G401 (cell line): ENCODE measurements around the gene NCF4. TPM values are rescaled to one million over a fixed set of nuclear protein-coding genes. Genes with fewer than 3 reads are reported as not detected.

Experiments
- DNase-seq: peaks from one replicate; pipeline ENCODE4 v3.0.0-alpha.2; 2015; ENCODE audit warnings: low spot score
- in situ Hi-C: cut with HindIII; loops from 2 replicates; pipeline ENCODE4 v1.10.0; 2016; ENCODE audit warnings: low sequenced_read_pairs, mixed read lengths
- total RNA-seq: library from RNA; depleted of rRNA; stranded (reverse); fragments of >200 nt; shearing (Covaris generic); gene quantifications from 2 replicates; pipeline ENCODE4 v1.2.3, GENCODE V29; 2014

NCF4 gene
- total RNA-seq, 1 experiment from 2014 or later = not detected

GRCh38 chr22:36833073-36833472 is 27.7 kb upstream of the NCF4 start:
- DNase-seq = no peak
- in situ Hi-C loops = no loop called here

- DNase-seq = no peak
- in situ Hi-C loops = loop anchor here (5.0 kb wide), 1 partner anchor 59 kb away; the partner anchor contains the start of gene IFT27
Observed at GRCh38 chr22:36835903-36836302, 24.9 kb upstream of the NCF4 start.

DNA sequence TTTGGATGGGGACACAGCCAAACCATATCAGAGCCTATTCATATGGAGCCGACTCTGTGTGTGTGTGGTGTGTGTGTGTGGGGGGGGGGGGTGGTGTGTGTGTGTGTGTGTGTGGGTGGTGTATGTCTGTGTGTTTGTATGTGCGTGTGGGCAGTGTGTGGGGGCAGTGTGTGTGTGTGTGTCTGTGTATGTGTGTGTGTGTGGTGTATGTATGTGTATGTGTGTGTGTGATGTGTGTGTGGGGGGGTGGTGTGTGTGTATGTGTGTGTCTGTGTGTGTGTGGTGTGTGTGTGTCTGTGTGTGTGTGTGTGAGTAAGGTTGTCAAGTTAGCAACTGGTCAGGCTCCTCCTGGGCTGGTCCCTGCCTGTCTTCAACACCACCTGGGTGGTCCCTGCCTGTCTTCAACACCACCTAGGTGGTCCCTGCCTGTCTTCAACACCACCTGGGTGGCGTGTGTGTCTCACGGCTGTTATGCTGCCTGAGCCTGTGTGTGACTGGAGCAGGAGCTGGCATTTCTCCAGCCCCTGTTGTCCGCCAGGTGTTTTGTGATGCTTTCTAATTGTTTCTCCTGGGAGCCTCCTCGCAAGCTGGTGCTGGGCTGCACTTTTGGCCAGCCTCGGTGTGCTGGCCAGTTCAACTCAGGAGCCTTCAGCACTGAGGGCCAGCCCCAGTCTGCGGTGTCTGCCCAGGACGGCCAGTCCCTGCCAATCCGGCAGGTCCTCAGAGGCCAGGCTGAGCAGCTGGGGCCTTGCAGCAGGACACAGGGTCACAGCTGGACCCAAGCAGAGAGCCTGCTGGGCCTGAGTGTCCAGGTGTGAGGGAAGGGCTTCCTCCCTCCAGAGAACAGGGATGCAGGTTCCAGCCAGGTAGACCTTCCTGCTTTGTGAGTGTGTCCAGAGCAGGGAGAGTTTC is 22.4 kb upstream of the NCF4 start:
- DNase-seq = no peak
- in situ Hi-C loops = loop anchor here (5.0 kb wide), 1 partner anchor 61 kb away; the partner anchor contains the start of gene IFT27

- no peak for DNase-seq
- in situ Hi-C loops = loop anchor here (5.0 kb wide), 1 partner anchor 62 kb away; the partner anchor contains the start of gene IFT27
Observed at GRCh38 chr22:36839356-36840073, 21.3 kb upstream of the NCF4 start.

- no peak for DNase-seq
- in situ Hi-C loops = no loop called here
Observed at GRCh38 chr22:36840106-36840505, 20.7 kb upstream of the NCF4 start.

DNA sequence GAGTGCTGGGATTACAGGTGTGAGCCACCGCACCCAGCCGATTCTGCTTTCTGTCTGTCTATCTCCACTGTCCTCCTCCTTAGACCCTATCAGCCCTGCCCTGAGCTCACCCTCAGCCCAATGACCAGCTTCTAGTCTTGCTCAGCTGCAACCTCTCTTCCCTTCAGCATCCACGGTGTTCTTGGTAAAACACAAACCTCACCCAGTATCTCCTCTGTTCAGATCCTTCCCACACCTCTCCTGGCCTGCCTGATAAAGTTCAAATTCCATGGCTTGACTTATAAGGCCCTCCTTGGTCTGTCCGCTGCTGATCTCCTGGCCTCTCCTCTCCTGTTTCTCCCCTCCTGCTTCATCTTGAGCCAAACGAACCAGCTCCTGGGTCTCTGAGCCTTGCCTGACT is 14.5 kb upstream of the NCF4 start:
- in situ Hi-C loops = no loop called here
- DNase-seq = no peak

- in situ Hi-C loops = no loop called here
- DNase-seq = peak; percentile 16
Observed at GRCh38 chr22:36846949-36847348, 13.9 kb upstream of the NCF4 start.

DNA sequence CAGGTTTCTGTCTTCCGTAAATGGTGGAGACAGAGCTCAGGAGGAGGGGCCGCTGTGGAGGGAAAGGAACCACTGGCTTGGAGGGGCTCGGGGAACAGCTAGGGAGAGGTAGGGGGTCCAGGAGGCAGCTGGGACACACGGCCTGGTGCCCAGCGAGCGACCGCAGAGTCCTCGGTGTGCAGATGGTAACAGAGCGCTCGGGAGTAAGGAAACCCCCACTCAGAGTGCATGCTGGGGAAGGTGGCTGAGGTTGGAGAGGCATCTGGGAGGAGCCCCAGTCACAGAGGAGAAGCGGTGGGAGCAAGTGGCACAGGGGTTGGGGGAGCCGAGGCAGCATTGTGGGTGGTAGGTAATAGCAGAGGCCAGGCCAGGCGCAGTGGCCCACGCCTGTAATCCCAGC is 10.8 kb upstream of the NCF4 start:
- DNase-seq = no peak
- in situ Hi-C loops = no loop called here

DNA sequence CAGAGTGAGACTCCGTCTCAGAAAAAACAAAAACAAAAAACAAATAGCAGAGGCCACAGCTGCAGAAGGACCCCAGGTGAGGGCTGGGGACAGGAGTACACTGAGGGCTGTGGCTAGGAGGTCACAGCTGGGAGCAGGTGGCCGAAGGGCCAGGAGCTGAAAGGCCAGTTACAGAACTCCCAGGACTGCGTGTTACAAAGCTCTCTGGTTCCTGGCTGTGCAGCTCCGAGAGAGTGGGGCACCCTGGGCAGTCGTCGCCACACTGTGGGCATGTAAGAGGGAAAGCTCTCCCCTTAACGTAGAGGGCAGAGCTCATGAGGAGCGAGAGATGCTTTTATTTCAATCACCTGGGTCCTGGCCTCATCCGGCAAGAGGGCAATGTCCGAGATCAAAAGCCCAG is 10.1 kb upstream of the NCF4 start:
- in situ Hi-C loops = no loop called here
- no peak for DNase-seq

- in situ Hi-C loops = no loop called here
- no peak for DNase-seq
Observed at GRCh38 chr22:36852056-36852973, 8.5 kb upstream of the NCF4 start.

DNA sequence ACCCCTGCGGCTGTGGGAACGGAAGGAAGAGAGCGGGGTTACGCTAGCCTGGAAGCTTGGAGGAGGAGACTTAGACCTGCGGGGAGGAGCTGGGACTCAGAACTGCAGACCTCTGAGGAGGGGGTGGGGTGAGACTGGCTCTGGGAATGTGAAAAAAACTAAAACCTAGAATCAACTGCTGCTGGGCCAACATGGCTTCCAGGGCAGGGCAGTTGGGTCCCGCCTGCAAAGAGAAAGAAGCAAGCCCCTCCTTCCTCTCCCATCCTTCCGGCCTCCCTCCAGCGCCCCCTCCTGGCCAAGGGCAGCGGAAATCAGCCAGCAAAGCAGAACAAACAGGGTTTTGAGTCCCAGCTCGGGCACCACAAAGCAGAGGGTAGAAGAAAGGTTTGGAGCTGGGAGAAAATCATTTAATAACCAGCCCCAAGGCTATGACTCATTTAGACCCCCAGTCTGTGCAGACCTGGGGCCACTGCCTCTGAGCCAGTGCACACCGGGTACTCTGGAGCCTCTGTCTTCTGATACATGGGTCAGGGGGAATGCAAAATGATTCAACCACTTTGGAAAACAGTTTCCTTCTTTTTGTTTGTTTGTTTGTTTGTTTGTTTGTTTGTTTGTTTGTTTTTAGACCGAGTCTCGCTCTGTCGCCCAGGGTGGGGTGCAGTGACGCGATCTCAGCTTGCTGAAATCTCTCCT is 7.3 kb upstream of the NCF4 start:
- in situ Hi-C loops = no loop called here
- DNase-seq = peak; percentile 29

DNA sequence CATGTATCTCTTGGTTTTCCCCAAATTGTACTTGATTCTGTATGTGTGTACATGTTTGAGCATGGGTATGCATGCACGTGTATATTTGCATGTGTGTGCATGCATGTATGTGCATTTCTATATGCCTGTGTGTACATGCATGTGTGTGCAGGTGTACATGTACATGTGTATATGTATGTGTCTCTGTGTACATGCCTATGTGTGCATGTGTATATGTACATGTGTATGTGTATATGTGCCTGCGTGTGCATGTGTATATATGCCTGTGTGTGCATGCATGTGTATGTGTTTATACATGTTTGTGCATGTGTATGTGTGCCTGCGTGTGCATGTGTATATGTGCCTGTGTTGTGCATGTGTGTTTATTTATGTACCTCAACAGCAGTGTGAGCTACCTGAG is 5.3 kb upstream of the NCF4 start:
- no peak for DNase-seq
- in situ Hi-C loops = no loop called here

GRCh38 chr22:36856121-36856791 is 4.5 kb upstream of the NCF4 start:
- peak; percentile 79 for DNase-seq
- in situ Hi-C loops = no loop called here

DNA sequence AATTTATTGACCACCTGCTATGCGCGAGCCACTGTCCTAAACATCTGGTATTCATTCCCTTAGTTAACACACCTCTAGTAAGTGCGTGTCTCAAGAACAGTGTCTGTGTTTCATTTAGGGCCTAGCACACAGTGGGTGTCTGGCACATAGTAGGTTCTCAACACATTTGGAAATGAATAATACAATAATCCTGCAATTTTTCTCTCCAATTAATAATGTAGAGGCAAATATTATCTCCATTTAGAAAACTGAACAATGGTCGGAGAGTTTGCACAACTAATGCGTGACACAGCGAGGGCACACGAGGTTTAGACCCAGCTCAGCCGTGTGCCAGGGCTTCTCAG is 4.0 kb upstream of the NCF4 start:
- DNase-seq = no peak
- in situ Hi-C loops = no loop called here

GRCh38 chr22:36858156-36858555 is 2.6 kb upstream of the NCF4 start:
- in situ Hi-C loops = no loop called here
- DNase-seq = no peak

DNA sequence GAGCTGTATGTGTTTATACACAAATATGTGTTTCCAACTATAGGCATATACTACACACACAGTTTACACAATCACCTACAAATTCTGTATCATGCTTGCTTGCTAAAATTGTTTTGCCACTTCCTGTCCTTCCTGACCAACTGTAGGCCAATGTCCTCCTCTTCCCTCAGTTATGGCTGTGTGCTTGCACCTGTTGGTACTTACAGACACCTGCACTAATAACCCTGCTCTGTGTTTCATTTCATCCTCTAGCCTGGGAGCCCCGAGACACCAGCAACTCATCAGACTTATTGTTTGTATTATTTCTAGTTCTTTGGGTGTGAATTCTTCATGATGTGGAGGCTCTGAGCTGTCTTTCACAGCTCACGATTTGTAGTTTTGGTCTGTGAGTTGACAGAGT is 1.8 kb upstream of the NCF4 start:
- DNase-seq = no peak
- in situ Hi-C loops = no loop called here

GRCh38 chr22:36860017-36860416 is 789 bp upstream of the NCF4 start:
- in situ Hi-C loops = no loop called here
- no peak for DNase-seq

GRCh38 chr22:36860438-36860820 is 377 bp upstream of the NCF4 start:
- DNase-seq = no peak
- in situ Hi-C loops = no loop called here
